Measurements from ENCODE around the gene PHACTR1. TPM values are rescaled to one million over a fixed set of nuclear protein-coding genes. Genes with fewer than 3 reads are reported as not detected.
A peak's percentile ranks its signal among the peaks of the same experiment; 100 is the strongest.

Gene PHACTR1
- total and polyA plus RNA-seq, 8 donors, result 0.46 to 17.4 (median 6.4) TPM; not detected in 1

DNA sequence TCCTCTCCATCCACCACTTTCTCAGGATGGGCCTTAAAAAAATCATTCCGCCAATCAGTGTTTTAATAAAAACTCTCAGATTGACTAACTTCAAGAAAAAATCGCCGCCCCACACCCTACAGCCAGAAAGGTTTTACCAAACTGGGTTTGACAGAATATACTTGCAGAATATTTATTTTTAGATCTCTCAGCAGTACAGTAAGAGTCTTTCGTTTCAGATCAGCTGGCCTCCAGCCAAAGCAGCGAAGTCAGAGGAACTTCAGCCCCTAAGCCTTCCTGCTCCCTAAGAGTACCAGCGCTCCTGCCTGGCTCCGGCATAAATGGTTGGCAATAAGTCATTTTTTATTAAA lies 587.1 kb downstream of the PHACTR1 start:
- peak; percentile 69 to 89 for DNase-seq
- TF ChIP-seq POLR2AphosphoS5 (IDR thresholded peaks at IDR 0.05), result no peak
- no peak for TF ChIP-seq EP300 (IDR thresholded peaks at IDR 0.05)
- TF ChIP-seq, protein P1, sequence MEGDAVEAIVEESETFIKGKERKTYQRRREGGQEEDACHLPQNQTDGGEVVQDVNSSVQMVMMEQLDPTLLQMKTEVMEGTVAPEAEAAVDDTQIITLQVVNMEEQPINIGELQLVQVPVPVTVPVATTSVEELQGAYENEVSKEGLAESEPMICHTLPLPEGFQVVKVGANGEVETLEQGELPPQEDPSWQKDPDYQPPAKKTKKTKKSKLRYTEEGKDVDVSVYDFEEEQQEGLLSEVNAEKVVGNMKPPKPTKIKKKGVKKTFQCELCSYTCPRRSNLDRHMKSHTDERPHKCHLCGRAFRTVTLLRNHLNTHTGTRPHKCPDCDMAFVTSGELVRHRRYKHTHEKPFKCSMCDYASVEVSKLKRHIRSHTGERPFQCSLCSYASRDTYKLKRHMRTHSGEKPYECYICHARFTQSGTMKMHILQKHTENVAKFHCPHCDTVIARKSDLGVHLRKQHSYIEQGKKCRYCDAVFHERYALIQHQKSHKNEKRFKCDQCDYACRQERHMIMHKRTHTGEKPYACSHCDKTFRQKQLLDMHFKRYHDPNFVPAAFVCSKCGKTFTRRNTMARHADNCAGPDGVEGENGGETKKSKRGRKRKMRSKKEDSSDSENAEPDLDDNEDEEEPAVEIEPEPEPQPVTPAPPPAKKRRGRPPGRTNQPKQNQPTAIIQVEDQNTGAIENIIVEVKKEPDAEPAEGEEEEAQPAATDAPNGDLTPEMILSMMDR (IDR thresholded peaks at IDR 0.05), result no peak
- TF ChIP-seq POLR2A (IDR thresholded peaks at IDR 0.05), result no peak
- Histone ChIP-seq H3K27me3 (no peaks in the 10 kb centered on the region), H3K4me3 (peak overlapping the region; percentile 8 to 17 (median 14)), H3K4me1 (peaks cover 4 to 34% (median 20%) of the 10 kb centered on the region in 4 donors), H3K9me3 (no peaks in the 10 kb centered on the region), H3K27ac (peak overlapping the region in 4 of 5 donors; percentile 72 to 80 (median 76)), H3K36me3 (peaks cover 0 to 77% (median 69%) of the 10 kb centered on the region in 4 donors)
- 21 to 42% (median 34%) methylated on average over 7 of the region's 7 CpGs for WGBS, 5 donors
- intact Hi-C loops (cut with DNase I; ENCODE audit: low total_unique reads), result no loop called here

DNA sequence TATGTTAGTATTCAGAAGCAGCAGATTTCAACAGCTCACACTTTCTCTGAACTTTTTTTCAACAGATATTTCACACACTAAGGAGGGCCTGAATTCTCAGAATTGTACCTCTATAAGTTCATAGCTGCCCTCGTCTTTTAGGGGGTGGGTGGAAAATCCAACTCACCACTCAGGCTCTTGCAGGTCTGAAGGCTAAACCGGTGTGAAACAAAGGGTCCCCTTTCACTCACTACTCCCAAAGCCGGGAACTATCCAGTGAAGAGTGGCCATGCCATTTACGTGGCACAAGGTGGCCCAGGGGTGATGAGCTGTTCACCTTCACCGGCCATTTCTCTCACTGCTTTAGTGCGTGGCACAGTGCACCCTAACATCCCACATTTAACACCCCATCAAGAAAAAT lies 587.5 kb downstream of the PHACTR1 start:
- peaks cover 4 to 34% (median 20%) of the 10 kb centered on the region in 4 donors for H3K4me1 ChIP-seq
- 77 to 86% (median 79%) methylated on average over 6 of the region's 6 CpGs for WGBS, 5 donors
- TF ChIP-seq POLR2AphosphoS5 (IDR thresholded peaks at IDR 0.05) (no peak), POLR2A (IDR thresholded peaks at IDR 0.05) (no peak), EP300 (IDR thresholded peaks at IDR 0.05) (no peak)
- TF ChIP-seq, protein P1 (IDR thresholded peaks at IDR 0.05), result no peak
- DNase-seq, result no peak
- peak overlapping the region in 4 of 5 donors; percentile 72 to 80 (median 76) for H3K27ac ChIP-seq
- no peaks in the 10 kb centered on the region for H3K9me3 ChIP-seq
- no peak overlapping the region for H3K4me3 ChIP-seq
- no peaks in the 10 kb centered on the region for H3K27me3 ChIP-seq
- intact Hi-C loops (cut with DNase I; ENCODE audit: low total_unique reads), result no loop called here
- H3K36me3 ChIP-seq, result peaks cover 0 to 77% (median 72%) of the 10 kb centered on the region in 4 donors

DNA sequence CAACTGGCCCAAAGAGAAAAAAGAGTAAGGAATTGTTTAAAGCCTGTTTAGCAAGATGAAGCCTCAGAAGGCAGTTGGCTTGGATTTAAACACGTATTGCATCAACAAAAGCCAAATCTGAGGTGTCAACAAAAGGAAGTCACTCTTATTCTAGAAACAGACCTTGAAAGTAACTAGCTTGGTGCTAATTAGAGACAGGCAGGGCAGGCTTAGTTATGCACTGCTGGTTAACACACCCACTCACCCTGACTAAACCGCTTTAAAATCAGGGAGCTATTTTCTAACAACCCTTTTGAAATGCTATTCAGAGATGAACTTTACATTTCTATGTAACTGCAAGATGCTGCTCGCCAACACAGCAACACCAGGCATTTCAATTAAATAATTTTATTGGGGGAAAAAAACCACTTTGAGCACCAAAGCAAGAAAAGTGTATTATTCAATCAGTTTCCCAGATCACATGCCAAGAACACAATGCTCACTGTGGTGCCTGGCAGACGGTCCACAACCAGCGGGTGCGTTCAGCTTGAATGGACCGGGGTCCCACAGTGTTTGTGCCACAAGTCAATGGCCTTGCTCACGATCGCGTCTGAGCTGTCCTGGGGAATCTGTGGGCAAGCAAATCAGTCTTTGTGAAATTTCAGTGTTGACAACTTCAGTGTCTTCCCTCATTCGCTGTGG lies 588.2 kb downstream of the PHACTR1 start:
- Histone ChIP-seq H3K9me3 (no peaks in the 10 kb centered on the region), H3K4me3 (no peak overlapping the region), H3K4me1 (peaks cover 4 to 34% (median 20%) of the 10 kb centered on the region in 4 donors), H3K27ac (peak overlapping the region in 2 of 5 donors; percentile 77 to 80), H3K36me3 (peaks cover 0 to 74% (median 72%) of the 10 kb centered on the region in 4 donors), H3K27me3 (no peaks in the 10 kb centered on the region)
- intact Hi-C loops (cut with DNase I; ENCODE audit: low total_unique reads), result no loop called here
- 84 to 94% (median 92%) methylated on average over 11 of the region's 11 CpGs for WGBS, 5 donors
- DNase-seq, result no peak
- TF ChIP-seq, protein P1 (IDR thresholded peaks at IDR 0.05), result no peak
- no peak for TF ChIP-seq POLR2A (IDR thresholded peaks at IDR 0.05)

DNA sequence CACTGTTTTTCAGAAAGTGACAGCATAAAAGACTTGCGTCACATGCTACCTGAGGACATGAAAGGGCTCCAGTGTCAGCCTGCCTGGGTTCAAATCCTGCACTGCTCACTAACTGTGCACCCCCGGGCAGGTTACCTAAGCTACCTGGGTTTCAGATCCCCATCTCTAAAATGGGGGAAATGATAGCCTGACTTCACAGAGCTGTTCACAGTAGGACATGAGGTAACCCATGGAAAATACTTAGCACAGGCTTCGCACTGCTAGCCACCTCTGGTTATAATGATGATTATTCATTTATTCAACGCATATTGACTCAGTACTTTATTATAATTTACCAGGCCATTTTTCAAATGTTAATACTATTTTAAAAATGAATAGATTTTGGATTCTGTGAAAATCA lies 588.7 kb downstream of the PHACTR1 start:
- Histone ChIP-seq H3K4me3 (no peak overlapping the region), H3K27me3 (no peaks in the 10 kb centered on the region), H3K27ac (no peak overlapping the region), H3K36me3 (peaks cover 0 to 73% (median 69%) of the 10 kb centered on the region in 4 donors), H3K4me1 (peaks cover 4 to 34% (median 20%) of the 10 kb centered on the region in 4 donors), H3K9me3 (no peaks in the 10 kb centered on the region)
- no peak for DNase-seq
- 75 to 100% (median 86%) methylated on average over 4 of the region's 4 CpGs for WGBS, 5 donors
- intact Hi-C loops (cut with DNase I; ENCODE audit: low total_unique reads), result no loop called here
- TF ChIP-seq, protein P1 (IDR thresholded peaks at IDR 0.05), result no peak
- no peak for TF ChIP-seq POLR2AphosphoS5 (IDR thresholded peaks at IDR 0.05)
- no peak for TF ChIP-seq EP300 (IDR thresholded peaks at IDR 0.05)
- no peak for TF ChIP-seq POLR2A (IDR thresholded peaks at IDR 0.05)

All from stomach (tissue), 9 donors.